Natural killer cell (primary cell): Measurements from ENCODE around the gene BAG2. TPM values are rescaled to one million over a fixed set of nuclear protein-coding genes. Genes with fewer than 3 reads are reported as not detected.

ENCODE experiments used
- ATAC-seq, 3 donors: fragments of 150-1000 bp in 2 of 3; fragments of 200-7000 bp in 1 of 3; cut with Tn5 transposase; 1 replicate in 1 of 3; 2 replicates in 2 of 3; pipeline ENCODE4 v1.10.0; 2021; ENCODE audit warnings: mild to moderate bottlenecking in 2 of 3, moderate library complexity in 2 of 3
- DNase-seq, 2 donors: peaks; one replicate each; pipeline versions ENCODE4 v3.0.0 to v3.0.0-alpha.2; 2013 to 2021; ENCODE audit warnings: mixed read lengths in 1 of 2
- H3K27ac ChIP-seq: one replicate; pipeline ENCODE4 v1.5.1; 2013; ENCODE audit warnings: mild to moderate bottlenecking, low read length
- H3K27me3 ChIP-seq: one replicate; pipeline ENCODE4 v1.6.1; 2013; ENCODE audit warnings: low read length; ENCODE audit not compliant: control insufficient read depth, insufficient read depth
- H3K36me3 ChIP-seq: one replicate; pipeline ENCODE4 v1.6.1; 2013; ENCODE audit warnings: low read length; ENCODE audit not compliant: control insufficient read depth, insufficient read depth
- H3K4me1 ChIP-seq: one replicate; pipeline ENCODE4 v1.6.1; 2013; ENCODE audit warnings: low read length; ENCODE audit not compliant: control insufficient read depth, insufficient read depth
- H3K4me3 ChIP-seq: one replicate; pipeline ENCODE4 v1.5.1; 2013; ENCODE audit warnings: low read length
- H3K9me3 ChIP-seq: one replicate; pipeline ENCODE4 v1.6.1; 2013; ENCODE audit warnings: low read length; ENCODE audit not compliant: control insufficient read depth, insufficient read depth
- H3K27ac Mint-ChIP-seq, 2 donors: one replicate each; pipeline ENCODE4 v1.8.0; 2022; ENCODE audit warnings: mild to moderate bottlenecking in 2 of 2, mixed read lengths in 2 of 2, moderate library complexity in 1 of 2
- H3K27me3 Mint-ChIP-seq, 2 donors: one replicate each; pipeline ENCODE4 v1.8.0; 2022; ENCODE audit warnings: low read depth in 2 of 2, mixed read lengths in 2 of 2
- H3K36me3 Mint-ChIP-seq: one replicate; pipeline ENCODE4 v1.8.0; 2022; ENCODE audit warnings: mixed read lengths
- H3K4me1 Mint-ChIP-seq, 2 donors: one replicate each; pipeline ENCODE4 v1.8.0; 2022; ENCODE audit warnings: mixed read lengths in 2 of 2
- H3K4me3 Mint-ChIP-seq: one replicate; pipeline ENCODE4 v1.8.0; 2022; ENCODE audit warnings: mild to moderate bottlenecking, moderate library complexity, mixed read lengths
- H3K9me3 Mint-ChIP-seq, 2 donors: one replicate each; pipeline ENCODE4 v1.8.0; 2022; ENCODE audit warnings: mixed read lengths in 2 of 2
- CTCF ChIP-seq: fragments of 200-600 bp; IDR thresholded peaks from one replicate; pipeline ENCODE4 v1.8.0; 2022; ENCODE audit warnings: antibody characterized with exemption
- WGBS: methylation state at CpG from one replicate; pipeline ENCODE4 v1.1.7; 2013; ENCODE audit warnings: missing lambda C conversion rate; ENCODE audit not compliant: insufficient coverage; 5-methylcytosine and 5-hydroxymethylcytosine counted together
- intact Hi-C: fragments of 100-400 bp; cut with micrococcal nuclease; formaldehyde crosslinking; loops from one replicate; pipeline ENCODE4 v1.14.2; 2022
- total RNA-seq, 4 donors: library from RNA; stranded (reverse); fragments of 120-200 nt in 1 of 4; gene quantifications; one replicate each; pipeline versions ENCODE4 v1.2.3 to v1.2.4, GENCODE V29; 2013 to 2022

Gene BAG2
- total RNA-seq, 3 donors from 2014 or later (not counting 1 experiment from before 2014, with no cell fraction given) = 2.8 to 3.6 (median 3.2) TPM

- no peak overlapping the region for H3K4me3 ChIP-seq
- H3K36me3 ChIP-seq = no peaks in the 10 kb centered on the region
- ATAC-seq = no peak
- H3K9me3 Mint-ChIP-seq = no peaks in the 10 kb centered on the region
- TF ChIP-seq CTCF = no peak
- H3K27ac ChIP-seq = no peak overlapping the region
- H3K4me1 Mint-ChIP-seq = peaks cover 12 to 19% of the 10 kb centered on the region in 2 donors
- intact Hi-C loops = no loop called here
- peaks cover 6% of the 10 kb centered on the region for H3K4me1 ChIP-seq
- no peaks in the 10 kb centered on the region for H3K27me3 ChIP-seq
- H3K36me3 Mint-ChIP-seq = peaks cover 6% of the 10 kb centered on the region
- H3K4me3 Mint-ChIP-seq = no peak overlapping the region
- H3K27me3 Mint-ChIP-seq = no peaks in the 10 kb centered on the region
- 96% methylated on average over 11 of the region's 11 CpGs for WGBS
- H3K27ac Mint-ChIP-seq = no peak overlapping the region
- no peak for DNase-seq
- H3K9me3 ChIP-seq = no peaks in the 10 kb centered on the region
These were observed 5.6 kb downstream of the BAG2 start for GRCh38 chr6:57177545-57178265.

- no peaks in the 10 kb centered on the region for H3K27me3 Mint-ChIP-seq
- Histone ChIP-seq H3K27me3 (no peaks in the 10 kb centered on the region), H3K4me1 (no peaks in the 10 kb centered on the region), H3K36me3 (peaks cover 15% of the 10 kb centered on the region), H3K27ac (no peak overlapping the region), H3K9me3 (no peaks in the 10 kb centered on the region), H3K4me3 (no peak overlapping the region)
- no peaks in the 10 kb centered on the region for H3K9me3 Mint-ChIP-seq
- peaks cover 6% of the 10 kb centered on the region for H3K36me3 Mint-ChIP-seq
- no peaks in the 10 kb centered on the region for H3K4me1 Mint-ChIP-seq
- DNase-seq (no peak), ATAC-seq (no peak)
- no peak for TF ChIP-seq CTCF
- intact Hi-C loops = no loop called here
- WGBS = 96% methylated on average over 2 of the region's 3 CpGs
- H3K27ac Mint-ChIP-seq = no peak overlapping the region
- H3K4me3 Mint-ChIP-seq = no peak overlapping the region
These were observed 8.5 kb downstream of the BAG2 start for GRCh38 chr6:57180596-57180995.

- Histone ChIP-seq H3K27me3 (no peaks in the 10 kb centered on the region), H3K4me1 (no peaks in the 10 kb centered on the region), H3K9me3 (no peaks in the 10 kb centered on the region), H3K4me3 (no peak overlapping the region), H3K27ac (no peak overlapping the region), H3K36me3 (peaks cover 15% of the 10 kb centered on the region)
- intact Hi-C loops = no loop called here
- H3K27me3 Mint-ChIP-seq = no peaks in the 10 kb centered on the region
- no peak for TF ChIP-seq CTCF
- no peaks in the 10 kb centered on the region for H3K4me1 Mint-ChIP-seq
- DNase-seq (no peak), ATAC-seq (no peak)
- H3K36me3 Mint-ChIP-seq = peaks cover 6% of the 10 kb centered on the region
- no peak overlapping the region for H3K27ac Mint-ChIP-seq
- 100% methylated on average over 2 of the region's 2 CpGs for WGBS
- no peak overlapping the region for H3K4me3 Mint-ChIP-seq
- H3K9me3 Mint-ChIP-seq = no peaks in the 10 kb centered on the region
These were observed 9.9 kb downstream of the BAG2 start for GRCh38 chr6:57182017-57182432.

- Histone ChIP-seq H3K27me3 (no peaks in the 10 kb centered on the region), H3K27ac (no peak overlapping the region), H3K4me1 (no peaks in the 10 kb centered on the region), H3K36me3 (peaks cover 15% of the 10 kb centered on the region), H3K9me3 (no peaks in the 10 kb centered on the region), H3K4me3 (no peak overlapping the region)
- Mint-ChIP-seq H3K27me3 (no peaks in the 10 kb centered on the region), H3K36me3 (peaks cover 6% of the 10 kb centered on the region), H3K4me3 (no peak overlapping the region), H3K9me3 (no peaks in the 10 kb centered on the region), H3K4me1 (no peaks in the 10 kb centered on the region), H3K27ac (no peak overlapping the region)
- no peak for TF ChIP-seq CTCF
- no peak for DNase-seq
- 98% methylated on average over 2 of the region's 2 CpGs for WGBS
- ATAC-seq = no peak
- intact Hi-C loops = no loop called here
These were observed 11.2 kb downstream of the BAG2 start for GRCh38 chr6:57183336-57183735.
